ENCODE measurements around the gene MTFMT.
"Not testable (repeated sequence)": the region's sequence is repeated elsewhere in the genome, so short reads cannot be mapped to it uniquely, and the experiment has no call there.

Gene MTFMT

GRCh38 chr15:65028921-65029735 is at the start of gene MTFMT:
MTFMT (minus strand) TSS chr15:65029639; CDS start chr15:65029613, 26 bp downstream.
- Histone ChIP-seq H3K27ac (no peak within 1 kb of the TSS), H3K4me1 (ENCODE audit: low read depth, poor library complexity, severe bottlenecking) (peaks cover 12% of the 10 kb centered on the region), H4K20me1 (ENCODE audit: insufficient read depth) (no peaks in the 10 kb centered on the region), H2AFZ (ENCODE audit: low read depth) (peak within 1 kb of the TSS; percentile 82), H3K36me3 (ENCODE audit: insufficient read depth) (no peaks in the 10 kb centered on the region; the same call in 1 of the 2 replicates), H3K27me3 (ENCODE audit: insufficient read depth, low read depth) (no peaks in the 10 kb centered on the region), H3K4me2 (peak within 1 kb of the TSS; percentile 97), H3K4me3 (IDR thresholded peaks at IDR 0.05; ENCODE audit: insufficient read depth, low read depth, low read length) (no peak within 1 kb of the TSS), H3K9ac (peak within 1 kb of the TSS; percentile 68), H3K79me2 (ENCODE audit: insufficient read depth, low read depth) (no peaks in the 10 kb centered on the region; the same call in 1 of the 2 replicates)
- no peak for TF ChIP-seq CTCF (conservative IDR thresholded peaks at IDR 0.05; ENCODE audit: low read depth, low read length)

- Histone ChIP-seq H3K4me3 (IDR thresholded peaks at IDR 0.05; ENCODE audit: insufficient read depth, low read depth, low read length) (no peak overlapping the region), H3K4me2 (no peak overlapping the region), H3K4me1 (ENCODE audit: low read depth, poor library complexity, severe bottlenecking) (no peaks in the 10 kb centered on the region), H2AFZ (ENCODE audit: low read depth) (no peak overlapping the region), H3K36me3 (ENCODE audit: insufficient read depth) (no peaks in the 10 kb centered on the region), H3K27me3 (ENCODE audit: insufficient read depth, low read depth) (no peaks in the 10 kb centered on the region; the same call in 1 of the 2 replicates), H3K27ac (no peak overlapping the region), H3K79me2 (ENCODE audit: insufficient read depth, low read depth) (no peaks in the 10 kb centered on the region), H4K20me1 (ENCODE audit: insufficient read depth) (no peaks in the 10 kb centered on the region), H3K9ac (no peak overlapping the region)
- TF ChIP-seq CTCF (conservative IDR thresholded peaks at IDR 0.05; ENCODE audit: low read depth, low read length): no peak
Observed at GRCh38 chr15:65077981-65078352, 48.5 kb upstream of the MTFMT start.

GRCh38 chr15:65077291-65077980 is 48.0 kb upstream of the MTFMT start:
- Histone ChIP-seq H3K79me2 (ENCODE audit: insufficient read depth, low read depth) (no peaks in the 10 kb centered on the region), H3K27me3 (ENCODE audit: insufficient read depth, low read depth) (no peaks in the 10 kb centered on the region; the same call in 1 of the 2 replicates), H3K4me2 (no peak overlapping the region), H3K4me1 (ENCODE audit: low read depth, poor library complexity, severe bottlenecking) (no peaks in the 10 kb centered on the region), H3K27ac (no peak overlapping the region), H3K4me3 (IDR thresholded peaks at IDR 0.05; ENCODE audit: insufficient read depth, low read depth, low read length) (no peak overlapping the region), H4K20me1 (ENCODE audit: insufficient read depth) (no peaks in the 10 kb centered on the region), H2AFZ (ENCODE audit: low read depth) (no peak overlapping the region), H3K36me3 (ENCODE audit: insufficient read depth) (no peaks in the 10 kb centered on the region), H3K9ac (no peak overlapping the region)
- TF ChIP-seq CTCF (conservative IDR thresholded peaks at IDR 0.05; ENCODE audit: low read depth, low read length): no peak

GRCh38 chr15:65076486-65077290 is 47.2 kb upstream of the MTFMT start, which contains the start of gene KBTBD13:
KBTBD13 (plus strand) TSS chr15:65076746; CDS start chr15:65076816, 70 bp downstream.
- H3K4me1 ChIP-seq (ENCODE audit: low read depth, poor library complexity, severe bottlenecking): no peaks in the 10 kb centered on the region
- no peak for TF ChIP-seq CTCF (conservative IDR thresholded peaks at IDR 0.05; ENCODE audit: low read depth, low read length)
- no peak within 1 kb of the TSS for H3K4me3 ChIP-seq (IDR thresholded peaks at IDR 0.05; ENCODE audit: insufficient read depth, low read depth, low read length)
- H3K27ac ChIP-seq: no peak within 1 kb of the TSS
- no peaks in the 10 kb centered on the region for H3K79me2 ChIP-seq (ENCODE audit: insufficient read depth, low read depth)
- no peak within 1 kb of the TSS for H3K4me2 ChIP-seq
- no peaks in the 10 kb centered on the region; the same call in 1 of the 2 replicates for H3K27me3 ChIP-seq (ENCODE audit: insufficient read depth, low read depth)
- H2AFZ ChIP-seq (ENCODE audit: low read depth): no peak within 1 kb of the TSS
- H3K36me3 ChIP-seq (ENCODE audit: insufficient read depth): no peaks in the 10 kb centered on the region
- H4K20me1 ChIP-seq (ENCODE audit: insufficient read depth): no peaks in the 10 kb centered on the region
- H3K9ac ChIP-seq: no peak within 1 kb of the TSS

GRCh38 chr15:65075607-65076395 is 46.4 kb upstream of the MTFMT start:
- H3K4me3 ChIP-seq (IDR thresholded peaks at IDR 0.05; ENCODE audit: insufficient read depth, low read depth, low read length); H3K36me3 ChIP-seq (ENCODE audit: insufficient read depth); H3K9ac ChIP-seq; H3K27ac ChIP-seq; H3K27me3 ChIP-seq (ENCODE audit: insufficient read depth, low read depth); H3K79me2 ChIP-seq (ENCODE audit: insufficient read depth, low read depth); H4K20me1 ChIP-seq (ENCODE audit: insufficient read depth); H3K4me1 ChIP-seq (ENCODE audit: low read depth, poor library complexity, severe bottlenecking); H3K4me2 ChIP-seq; H2AFZ ChIP-seq (ENCODE audit: low read depth): not testable (repeated sequence)

GRCh38 chr15:65074946-65075345 is 45.5 kb upstream of the MTFMT start:
- not testable (repeated sequence) for H3K4me2 ChIP-seq; H3K36me3 ChIP-seq (ENCODE audit: insufficient read depth); H4K20me1 ChIP-seq (ENCODE audit: insufficient read depth); H3K79me2 ChIP-seq (ENCODE audit: insufficient read depth, low read depth); H3K4me1 ChIP-seq (ENCODE audit: low read depth, poor library complexity, severe bottlenecking); H3K27ac ChIP-seq; H3K27me3 ChIP-seq (ENCODE audit: insufficient read depth, low read depth); H3K4me3 ChIP-seq (IDR thresholded peaks at IDR 0.05; ENCODE audit: insufficient read depth, low read depth, low read length); H2AFZ ChIP-seq (ENCODE audit: low read depth); H3K9ac ChIP-seq
